ENCODE measurements around the gene EXOG.
"Not testable (repeated sequence)": the region's sequence is repeated elsewhere in the genome, so short reads cannot be mapped to it uniquely, and the experiment has no call there.

Gene EXOG

GRCh38 chr3:38566215-38566528 is 70.0 kb downstream of the EXOG start:
- no peak for DNase-seq

- not testable (repeated sequence) for DNase-seq
These were observed 70.7 kb downstream of the EXOG start for GRCh38 chr3:38566794-38567193.

- no peak for DNase-seq
These were observed 71.4 kb downstream of the EXOG start for GRCh38 chr3:38567498-38567897.

GRCh38 chr3:38573111-38573510 is 77.0 kb downstream of the EXOG start:
- no peak for DNase-seq

GRCh38 chr3:38573556-38573955 is 77.4 kb downstream of the EXOG start:
- no peak for DNase-seq

GRCh38 chr3:38574411-38575278 is 78.5 kb downstream of the EXOG start:
- no peak for DNase-seq

- no peak for DNase-seq
These were observed 79.2 kb downstream of the EXOG start for GRCh38 chr3:38575279-38575843.
